ENCODE results near the gene BCR.
A peak's percentile ranks its signal among the peaks of the same experiment; 100 is the strongest.

Gene BCR

GRCh38 chr22:23268139-23268712 lies 87.9 kb downstream of the BCR start:
- Histone ChIP-seq H3K27me3 (ENCODE audit: control insufficient read depth in 1 of 2, insufficient read depth in 2 of 2, low read length in 2 of 2) (no peaks in the 10 kb centered on the region), H3K9ac (ENCODE audit: low read length in 2 of 2) (no peak overlapping the region), H3K4me3 (ENCODE audit: low read length in 2 of 2) (no peak overlapping the region), H3K36me3 (ENCODE audit: control insufficient read depth in 2 of 2, insufficient read depth in 2 of 2, low read length in 2 of 2) (peaks cover 29 to 57% of the 10 kb centered on the region in 2 donors), H3K9me3 (ENCODE audit: control insufficient read depth in 2 of 2, low read length in 2 of 2) (no peaks in the 10 kb centered on the region), H3K4me1 (ENCODE audit: control insufficient read depth, insufficient read depth, low read length) (peaks cover 20% of the 10 kb centered on the region), H3K27ac (ENCODE audit: low read length) (no peak overlapping the region)

GRCh38 chr22:23268877-23269276 lies 88.6 kb downstream of the BCR start:
- H3K4me3 ChIP-seq (ENCODE audit: low read length in 2 of 2): no peak overlapping the region
- H3K27me3 ChIP-seq (ENCODE audit: control insufficient read depth in 1 of 2, insufficient read depth in 2 of 2, low read length in 2 of 2): no peaks in the 10 kb centered on the region
- H3K27ac ChIP-seq (ENCODE audit: low read length): no peak overlapping the region
- H3K9ac ChIP-seq (ENCODE audit: low read length in 2 of 2): no peak overlapping the region
- H3K4me1 ChIP-seq (ENCODE audit: control insufficient read depth, insufficient read depth, low read length): peaks cover 19% of the 10 kb centered on the region
- peaks cover 31 to 58% of the 10 kb centered on the region in 2 donors for H3K36me3 ChIP-seq (ENCODE audit: control insufficient read depth in 2 of 2, insufficient read depth in 2 of 2, low read length in 2 of 2)
- H3K9me3 ChIP-seq (ENCODE audit: control insufficient read depth in 2 of 2, low read length in 2 of 2): no peaks in the 10 kb centered on the region

GRCh38 chr22:23269441-23270211 lies 89.3 kb downstream of the BCR start:
- peaks cover 18% of the 10 kb centered on the region for H3K4me1 ChIP-seq (ENCODE audit: control insufficient read depth, insufficient read depth, low read length)
- no peak overlapping the region for H3K4me3 ChIP-seq (ENCODE audit: low read length in 2 of 2)
- H3K36me3 ChIP-seq (ENCODE audit: control insufficient read depth in 2 of 2, insufficient read depth in 2 of 2, low read length in 2 of 2): peaks cover 36 to 58% of the 10 kb centered on the region in 2 donors
- no peaks in the 10 kb centered on the region for H3K27me3 ChIP-seq (ENCODE audit: control insufficient read depth in 1 of 2, insufficient read depth in 2 of 2, low read length in 2 of 2)
- H3K27ac ChIP-seq (ENCODE audit: low read length): no peak overlapping the region
- no peak overlapping the region for H3K9ac ChIP-seq (ENCODE audit: low read length in 2 of 2)
- no peaks in the 10 kb centered on the region for H3K9me3 ChIP-seq (ENCODE audit: control insufficient read depth in 2 of 2, low read length in 2 of 2)

GRCh38 chr22:23270212-23270733 lies 90.0 kb downstream of the BCR start:
- Histone ChIP-seq H3K4me1 (ENCODE audit: control insufficient read depth, insufficient read depth, low read length) (peaks cover 18% of the 10 kb centered on the region), H3K9ac (ENCODE audit: low read length in 2 of 2) (no peak overlapping the region), H3K27me3 (ENCODE audit: control insufficient read depth in 1 of 2, insufficient read depth in 2 of 2, low read length in 2 of 2) (no peaks in the 10 kb centered on the region), H3K9me3 (ENCODE audit: control insufficient read depth in 2 of 2, low read length in 2 of 2) (no peaks in the 10 kb centered on the region), H3K36me3 (ENCODE audit: control insufficient read depth in 2 of 2, insufficient read depth in 2 of 2, low read length in 2 of 2) (peaks cover 41 to 59% of the 10 kb centered on the region in 2 donors), H3K27ac (ENCODE audit: low read length) (peak overlapping the region; percentile 49), H3K4me3 (ENCODE audit: low read length in 2 of 2) (no peak overlapping the region)

GRCh38 chr22:23270798-23271596 lies 90.7 kb downstream of the BCR start:
- H3K9me3 ChIP-seq (ENCODE audit: control insufficient read depth in 2 of 2, low read length in 2 of 2): no peaks in the 10 kb centered on the region
- H3K4me1 ChIP-seq (ENCODE audit: control insufficient read depth, insufficient read depth, low read length): peaks cover 18% of the 10 kb centered on the region
- peak overlapping the region; percentile 49 for H3K27ac ChIP-seq (ENCODE audit: low read length)
- H3K27me3 ChIP-seq (ENCODE audit: control insufficient read depth in 1 of 2, insufficient read depth in 2 of 2, low read length in 2 of 2): no peaks in the 10 kb centered on the region
- H3K9ac ChIP-seq (ENCODE audit: low read length in 2 of 2): no peak overlapping the region
- H3K36me3 ChIP-seq (ENCODE audit: control insufficient read depth in 2 of 2, insufficient read depth in 2 of 2, low read length in 2 of 2): peaks cover 46 to 62% of the 10 kb centered on the region in 2 donors
- H3K4me3 ChIP-seq (ENCODE audit: low read length in 2 of 2): no peak overlapping the region

- Histone ChIP-seq H3K9me3 (ENCODE audit: control insufficient read depth in 2 of 2, low read length in 2 of 2) (no peaks in the 10 kb centered on the region), H3K9ac (ENCODE audit: low read length in 2 of 2) (no peak overlapping the region), H3K27ac (ENCODE audit: low read length) (no peak overlapping the region), H3K4me1 (ENCODE audit: control insufficient read depth, insufficient read depth, low read length) (peaks cover 18% of the 10 kb centered on the region), H3K4me3 (ENCODE audit: low read length in 2 of 2) (no peak overlapping the region), H3K36me3 (ENCODE audit: control insufficient read depth in 2 of 2, insufficient read depth in 2 of 2, low read length in 2 of 2) (peaks cover 46 to 62% of the 10 kb centered on the region in 2 donors), H3K27me3 (ENCODE audit: control insufficient read depth in 1 of 2, insufficient read depth in 2 of 2, low read length in 2 of 2) (no peaks in the 10 kb centered on the region)
Measured at GRCh38 chr22:23271597-23271908, 91.2 kb downstream of the BCR start.

- H3K27ac ChIP-seq (ENCODE audit: low read length): no peak overlapping the region
- H3K9me3 ChIP-seq (ENCODE audit: control insufficient read depth in 2 of 2, low read length in 2 of 2): no peaks in the 10 kb centered on the region
- no peak overlapping the region for H3K4me3 ChIP-seq (ENCODE audit: low read length in 2 of 2)
- no peak overlapping the region for H3K9ac ChIP-seq (ENCODE audit: low read length in 2 of 2)
- H3K4me1 ChIP-seq (ENCODE audit: control insufficient read depth, insufficient read depth, low read length): peaks cover 18% of the 10 kb centered on the region
- H3K36me3 ChIP-seq (ENCODE audit: control insufficient read depth in 2 of 2, insufficient read depth in 2 of 2, low read length in 2 of 2): peaks cover 46 to 58% of the 10 kb centered on the region in 2 donors
- no peaks in the 10 kb centered on the region for H3K27me3 ChIP-seq (ENCODE audit: control insufficient read depth in 1 of 2, insufficient read depth in 2 of 2, low read length in 2 of 2)
Measured at GRCh38 chr22:23272371-23272770, 92.1 kb downstream of the BCR start.

- peaks cover 42 to 54% of the 10 kb centered on the region in 2 donors for H3K36me3 ChIP-seq (ENCODE audit: control insufficient read depth in 2 of 2, insufficient read depth in 2 of 2, low read length in 2 of 2)
- H3K4me1 ChIP-seq (ENCODE audit: control insufficient read depth, insufficient read depth, low read length): peaks cover 18% of the 10 kb centered on the region
- H3K4me3 ChIP-seq (ENCODE audit: low read length in 2 of 2): no peak overlapping the region
- H3K9ac ChIP-seq (ENCODE audit: low read length in 2 of 2): no peak overlapping the region
- H3K9me3 ChIP-seq (ENCODE audit: control insufficient read depth in 2 of 2, low read length in 2 of 2): no peaks in the 10 kb centered on the region
- H3K27me3 ChIP-seq (ENCODE audit: control insufficient read depth in 1 of 2, insufficient read depth in 2 of 2, low read length in 2 of 2): no peaks in the 10 kb centered on the region
- H3K27ac ChIP-seq (ENCODE audit: low read length): no peak overlapping the region
Measured at GRCh38 chr22:23272834-23273233, 92.5 kb downstream of the BCR start.

- Histone ChIP-seq H3K4me1 (ENCODE audit: control insufficient read depth, insufficient read depth, low read length) (peaks cover 23% of the 10 kb centered on the region), H3K4me3 (ENCODE audit: low read length in 2 of 2) (no peak overlapping the region), H3K9ac (ENCODE audit: low read length in 2 of 2) (no peak overlapping the region), H3K27ac (ENCODE audit: low read length) (no peak overlapping the region), H3K36me3 (ENCODE audit: control insufficient read depth in 2 of 2, insufficient read depth in 2 of 2, low read length in 2 of 2) (peaks cover 34 to 49% of the 10 kb centered on the region in 2 donors), H3K27me3 (ENCODE audit: control insufficient read depth in 1 of 2, insufficient read depth in 2 of 2, low read length in 2 of 2) (no peaks in the 10 kb centered on the region), H3K9me3 (ENCODE audit: control insufficient read depth in 2 of 2, low read length in 2 of 2) (no peaks in the 10 kb centered on the region)
Measured at GRCh38 chr22:23273445-23274145, 93.3 kb downstream of the BCR start.

- no peak overlapping the region for H3K9ac ChIP-seq (ENCODE audit: low read length in 2 of 2)
- peaks cover 28% of the 10 kb centered on the region for H3K4me1 ChIP-seq (ENCODE audit: control insufficient read depth, insufficient read depth, low read length)
- no peaks in the 10 kb centered on the region for H3K27me3 ChIP-seq (ENCODE audit: control insufficient read depth in 1 of 2, insufficient read depth in 2 of 2, low read length in 2 of 2)
- no peaks in the 10 kb centered on the region for H3K9me3 ChIP-seq (ENCODE audit: control insufficient read depth in 2 of 2, low read length in 2 of 2)
- H3K36me3 ChIP-seq (ENCODE audit: control insufficient read depth in 2 of 2, insufficient read depth in 2 of 2, low read length in 2 of 2): peaks cover 29 to 48% of the 10 kb centered on the region in 2 donors
- no peak overlapping the region for H3K27ac ChIP-seq (ENCODE audit: low read length)
- no peak overlapping the region for H3K4me3 ChIP-seq (ENCODE audit: low read length in 2 of 2)
Measured at GRCh38 chr22:23274146-23274526, 93.8 kb downstream of the BCR start.

Measured in stomach smooth muscle (tissue), 2 donors.